ENCODE measurements around the gene BCAS3. TPM values are rescaled to one million over a fixed set of nuclear protein-coding genes. Genes with fewer than 3 reads are reported as not detected.

BCAS3 gene
- polyA plus RNA-seq, 1 donor from 2014 or later, result 21.6 TPM

- no peaks in the 10 kb centered on the region for H3K36me3 ChIP-seq (ENCODE audit: insufficient read depth, low read length)
- TF ChIP-seq TAF1 (IDR thresholded peaks at IDR 0.05; ENCODE audit: low read depth), result no peak
- TF ChIP-seq EZH2 (IDR thresholded peaks at IDR 0.05; ENCODE audit: borderline replicate concordance, insufficient read depth, low read length, poor library complexity, severe bottlenecking), result no peak
- TF ChIP-seq POLR2AphosphoS5 (IDR thresholded peaks at IDR 0.05), result no peak
- TF ChIP-seq, protein P1, sequence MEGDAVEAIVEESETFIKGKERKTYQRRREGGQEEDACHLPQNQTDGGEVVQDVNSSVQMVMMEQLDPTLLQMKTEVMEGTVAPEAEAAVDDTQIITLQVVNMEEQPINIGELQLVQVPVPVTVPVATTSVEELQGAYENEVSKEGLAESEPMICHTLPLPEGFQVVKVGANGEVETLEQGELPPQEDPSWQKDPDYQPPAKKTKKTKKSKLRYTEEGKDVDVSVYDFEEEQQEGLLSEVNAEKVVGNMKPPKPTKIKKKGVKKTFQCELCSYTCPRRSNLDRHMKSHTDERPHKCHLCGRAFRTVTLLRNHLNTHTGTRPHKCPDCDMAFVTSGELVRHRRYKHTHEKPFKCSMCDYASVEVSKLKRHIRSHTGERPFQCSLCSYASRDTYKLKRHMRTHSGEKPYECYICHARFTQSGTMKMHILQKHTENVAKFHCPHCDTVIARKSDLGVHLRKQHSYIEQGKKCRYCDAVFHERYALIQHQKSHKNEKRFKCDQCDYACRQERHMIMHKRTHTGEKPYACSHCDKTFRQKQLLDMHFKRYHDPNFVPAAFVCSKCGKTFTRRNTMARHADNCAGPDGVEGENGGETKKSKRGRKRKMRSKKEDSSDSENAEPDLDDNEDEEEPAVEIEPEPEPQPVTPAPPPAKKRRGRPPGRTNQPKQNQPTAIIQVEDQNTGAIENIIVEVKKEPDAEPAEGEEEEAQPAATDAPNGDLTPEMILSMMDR (IDR thresholded peaks at IDR 0.05; ENCODE audit: poor library complexity, severe bottlenecking), result no peak
- no peak for TF ChIP-seq MXI1 (conservative IDR thresholded peaks at IDR 0.05; ENCODE audit: poor library complexity, severe bottlenecking)
- TF ChIP-seq RAD21 (conservative IDR thresholded peaks at IDR 0.05), result no peak
- no peak for TF ChIP-seq REST (IDR thresholded peaks at IDR 0.05; ENCODE audit: borderline replicate concordance)
- TF ChIP-seq EP300 (conservative IDR thresholded peaks at IDR 0.05; ENCODE audit: poor library complexity, severe bottlenecking), result no peak
- no peak for TF ChIP-seq SMC3 (conservative IDR thresholded peaks at IDR 0.05; ENCODE audit: poor library complexity)
- no peak overlapping the region for H3K4me3 ChIP-seq (ENCODE audit: low read length)
- H3K9me2 ChIP-seq (ENCODE audit: insufficient read depth, low read length), result no peaks in the 10 kb centered on the region
- no peaks in the 10 kb centered on the region for H4K20me1 ChIP-seq (ENCODE audit: insufficient read depth)
- H2AFZ ChIP-seq (ENCODE audit: low read depth, low read length), result no peak overlapping the region
- no peak overlapping the region for H3K27ac ChIP-seq (ENCODE audit: low read length)
- no peaks in the 10 kb centered on the region for H3K9me3 ChIP-seq (ENCODE audit: low read length)
- H3F3A ChIP-seq (ENCODE audit: insufficient read depth, low read length, poor library complexity, severe bottlenecking), result no peaks in the 10 kb centered on the region
- H3K9ac ChIP-seq (ENCODE audit: low read length), result no peak overlapping the region
- H3K79me2 ChIP-seq (replicated peaks; ENCODE audit: insufficient read depth, low read length), result no peaks in the 10 kb centered on the region
- peaks cover 41% of the 10 kb centered on the region for H3K27me3 ChIP-seq (ENCODE audit: insufficient read depth, low read depth, low read length)
- no peak overlapping the region for H3K4me2 ChIP-seq (ENCODE audit: low read length)
These were observed 737.9 kb downstream of the BCAS3 start for GRCh38 chr17:61415374-61416210.

DNA sequence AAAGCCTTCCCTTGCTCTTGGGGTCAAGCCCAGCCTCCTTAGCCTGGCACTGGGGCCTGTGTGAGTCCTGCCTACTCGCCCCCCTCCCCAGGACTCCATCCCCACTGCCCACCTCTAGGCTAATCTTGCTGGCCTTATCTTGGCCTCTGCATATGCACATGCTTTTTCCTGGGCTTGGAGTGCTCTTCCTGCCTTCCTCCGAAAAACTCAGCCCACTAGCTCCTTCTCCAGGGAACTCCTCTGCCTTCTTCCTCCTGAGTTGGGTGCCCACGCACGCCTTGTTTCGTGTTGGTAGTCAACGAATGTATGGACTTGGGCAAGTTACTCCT is 738.5 kb downstream of the BCAS3 start:
- no peak overlapping the region for H3K9ac ChIP-seq (ENCODE audit: low read length)
- no peak overlapping the region for H3K4me3 ChIP-seq (ENCODE audit: low read length)

More for the DNA sequence above, 738.5 kb downstream of the BCAS3 start:
- TF ChIP-seq, protein P1 (IDR thresholded peaks at IDR 0.05; ENCODE audit: poor library complexity, severe bottlenecking), result no peak
- TF ChIP-seq REST (IDR thresholded peaks at IDR 0.05; ENCODE audit: borderline replicate concordance) (no peak), RAD21 (conservative IDR thresholded peaks at IDR 0.05) (no peak), EZH2 (IDR thresholded peaks at IDR 0.05; ENCODE audit: borderline replicate concordance, insufficient read depth, low read length, poor library complexity, severe bottlenecking) (no peak), SMC3 (conservative IDR thresholded peaks at IDR 0.05; ENCODE audit: poor library complexity) (no peak), TAF1 (IDR thresholded peaks at IDR 0.05; ENCODE audit: low read depth) (no peak), POLR2AphosphoS5 (IDR thresholded peaks at IDR 0.05) (no peak), EP300 (conservative IDR thresholded peaks at IDR 0.05; ENCODE audit: poor library complexity, severe bottlenecking) (no peak), MXI1 (conservative IDR thresholded peaks at IDR 0.05; ENCODE audit: poor library complexity, severe bottlenecking) (no peak)
- Histone ChIP-seq H3K79me2 (replicated peaks; ENCODE audit: insufficient read depth, low read length) (no peaks in the 10 kb centered on the region), H3F3A (ENCODE audit: insufficient read depth, low read length, poor library complexity, severe bottlenecking) (no peaks in the 10 kb centered on the region), H3K36me3 (ENCODE audit: insufficient read depth, low read length) (no peaks in the 10 kb centered on the region), H3K27me3 (ENCODE audit: insufficient read depth, low read depth, low read length) (peaks cover 35% of the 10 kb centered on the region), H2AFZ (ENCODE audit: low read depth, low read length) (no peak overlapping the region), H3K4me2 (ENCODE audit: low read length) (no peak overlapping the region), H3K9me2 (ENCODE audit: insufficient read depth, low read length) (no peaks in the 10 kb centered on the region), H4K20me1 (ENCODE audit: insufficient read depth) (no peaks in the 10 kb centered on the region), H3K27ac (ENCODE audit: low read length) (no peak overlapping the region), H3K9me3 (ENCODE audit: low read length) (no peaks in the 10 kb centered on the region)
